GM21825 (cell line): ENCODE data around the gene PCGF2.
A peak's percentile ranks its signal among the peaks of the same experiment; 100 is the strongest.

Experiments
- ATAC-seq: cut with Tn5 transposase; IDR thresholded peaks from one replicate; pipeline ENCODE4 v1.9.1; 2021; ENCODE audit warnings: mild to moderate bottlenecking, moderate library complexity; ENCODE audit not compliant: unreplicated experiment

The PCGF2 gene

GRCh38 chr17:38704606-38705522, 43.3 kb downstream of the PCGF2 start, which contains the start of gene MLLT6:
Gene MLLT6, plus strand, starts transcription at chr17:38705273. Its CDS starts 360 bp downstream, at chr17:38705633.
- no peak for ATAC-seq

GRCh38 chr17:38703742-38704605, 44.2 kb downstream of the PCGF2 start:
- ATAC-seq, result no peak

DNA sequence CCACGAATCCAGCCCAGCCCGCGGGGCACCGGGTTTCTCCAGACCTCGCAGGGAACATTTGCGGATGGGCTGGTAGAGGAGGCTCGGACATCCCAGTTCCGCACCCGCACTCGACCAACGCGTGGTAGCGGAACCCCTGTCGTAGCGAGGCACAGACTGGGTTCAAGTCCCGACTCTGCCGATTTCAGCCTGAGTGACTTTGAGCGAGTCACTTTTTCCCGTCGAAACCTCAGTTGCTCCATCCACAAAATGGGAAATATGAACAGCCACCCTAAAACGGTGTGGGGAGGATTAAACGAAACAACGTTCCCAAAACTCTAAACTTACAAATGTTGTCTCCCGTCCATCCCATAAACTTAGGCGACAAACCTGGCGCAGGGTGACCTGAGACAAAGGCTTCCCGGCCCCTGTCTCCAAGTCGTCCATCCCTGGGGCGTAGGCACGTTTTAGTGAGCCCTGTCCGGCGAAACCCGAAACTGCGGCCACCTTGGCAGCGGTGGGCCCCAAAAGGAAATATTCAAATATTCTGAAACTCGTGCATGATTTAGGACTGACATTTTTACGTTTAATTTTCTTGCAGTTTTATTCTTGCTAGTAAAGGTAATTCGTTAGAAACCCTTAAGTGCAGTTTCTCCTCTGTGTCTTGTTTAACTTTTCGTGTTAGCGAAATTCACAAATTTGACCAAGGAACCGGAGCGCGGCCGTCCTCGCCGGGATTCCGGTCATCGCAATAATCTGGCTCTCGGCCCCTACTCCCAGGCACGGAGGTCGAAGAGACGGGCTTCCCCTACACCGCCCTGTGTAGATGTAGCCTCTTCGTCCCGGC, 45.0 kb downstream of the PCGF2 start:
- ATAC-seq, result no peak

GRCh38 chr17:38702166-38702915, 45.8 kb downstream of the PCGF2 start:
- ATAC-seq, result peak; percentile 27

- ATAC-seq, result peak; percentile 28
Measured at GRCh38 chr17:38701504-38702165, 46.5 kb downstream of the PCGF2 start.

DNA sequence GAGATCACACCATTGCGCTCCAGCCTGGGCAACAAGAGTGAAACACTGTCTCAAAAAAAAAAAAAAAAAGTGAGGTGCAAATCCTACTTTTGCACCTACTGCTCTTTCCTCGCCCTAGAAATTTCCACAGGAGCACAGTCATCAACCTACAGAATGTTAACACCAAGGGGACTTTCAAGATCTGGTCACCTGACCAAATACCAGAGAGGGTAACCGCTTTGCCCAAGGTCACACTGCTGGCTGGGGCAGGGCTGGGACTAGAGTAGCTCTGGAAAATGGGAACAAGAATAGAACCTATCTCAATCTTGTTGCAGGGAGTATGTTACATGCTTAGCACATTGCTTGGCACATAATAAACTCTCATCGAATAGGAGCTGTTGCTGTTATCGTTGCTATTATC, 49.4 kb downstream of the PCGF2 start:
- ATAC-seq, result no peak

GRCh38 chr17:38697061-38697820, 50.9 kb downstream of the PCGF2 start:
- ATAC-seq, result no peak

DNA sequence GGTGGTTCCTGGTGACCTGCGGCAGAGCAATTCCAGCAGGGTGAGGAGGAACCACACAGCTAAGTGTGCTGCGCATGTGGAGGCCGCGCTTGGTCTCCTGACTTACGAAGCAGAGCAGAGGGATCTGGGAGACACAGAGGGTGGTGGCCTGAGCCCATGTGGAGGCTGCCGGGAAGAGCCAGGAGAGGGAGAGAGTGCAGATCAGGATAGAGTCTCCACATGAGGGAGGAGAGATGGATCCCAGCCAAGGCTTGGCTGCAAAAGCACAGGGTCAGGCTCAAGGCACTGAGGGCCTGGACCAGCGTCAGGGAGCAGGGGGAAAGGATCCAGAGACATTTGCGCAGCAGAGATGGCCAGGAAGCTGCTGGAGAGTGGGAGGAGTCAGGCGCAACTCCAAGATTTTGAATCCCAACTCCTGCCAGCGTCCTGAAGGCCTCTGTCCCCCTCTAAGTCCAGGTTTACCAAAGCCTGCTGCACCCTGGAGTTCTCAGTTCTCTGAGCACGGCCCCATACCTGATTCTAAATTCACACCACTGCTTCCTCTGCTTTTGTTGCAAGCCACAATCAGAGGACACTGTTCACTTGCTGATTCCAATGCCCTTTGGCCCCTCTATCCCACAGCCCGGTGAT, 54.3 kb downstream of the PCGF2 start:
- no peak for ATAC-seq

GRCh38 chr17:38691154-38691553, 57.0 kb downstream of the PCGF2 start:
- ATAC-seq, result no peak

DNA sequence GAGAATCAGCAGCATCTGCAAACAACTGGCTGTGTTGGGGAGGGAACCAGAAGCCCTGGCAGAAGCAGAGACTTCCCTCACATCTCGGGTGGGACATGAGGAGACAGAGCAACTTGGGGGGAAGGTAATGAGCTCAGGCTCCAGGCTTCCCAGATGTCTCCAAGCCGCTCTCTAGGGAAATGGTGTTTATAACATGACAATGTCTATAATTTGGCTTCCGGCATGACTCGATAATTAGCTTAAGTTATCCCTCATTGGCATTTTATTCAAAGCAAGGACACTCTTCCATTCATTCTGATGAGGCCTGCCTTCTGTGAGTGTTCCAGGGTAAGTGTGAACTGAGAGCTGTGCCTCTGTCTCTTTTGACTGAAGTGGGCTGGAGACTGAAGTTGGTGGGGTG, 57.8 kb downstream of the PCGF2 start:
- ATAC-seq, result no peak

DNA sequence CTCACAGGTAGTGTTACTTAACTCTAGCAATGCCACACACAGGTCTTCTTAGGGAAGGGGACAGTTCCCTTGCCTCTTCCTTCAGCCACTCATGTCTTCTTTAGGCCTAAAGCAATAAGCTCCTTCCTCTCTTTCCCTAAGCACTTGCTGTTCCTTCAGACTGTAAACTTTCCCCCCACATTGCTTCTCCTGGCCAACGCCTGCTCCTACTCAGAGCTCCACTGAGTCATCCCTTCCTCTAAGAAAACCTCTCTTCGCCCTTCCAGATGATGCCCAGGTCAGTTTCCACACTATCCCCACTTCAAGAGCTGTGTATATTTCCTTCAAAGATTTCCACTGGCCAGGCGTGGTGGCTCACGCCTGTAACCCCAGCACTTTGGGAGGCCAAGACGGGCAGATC, 60.9 kb downstream of the PCGF2 start:
- ATAC-seq, result no peak

DNA sequence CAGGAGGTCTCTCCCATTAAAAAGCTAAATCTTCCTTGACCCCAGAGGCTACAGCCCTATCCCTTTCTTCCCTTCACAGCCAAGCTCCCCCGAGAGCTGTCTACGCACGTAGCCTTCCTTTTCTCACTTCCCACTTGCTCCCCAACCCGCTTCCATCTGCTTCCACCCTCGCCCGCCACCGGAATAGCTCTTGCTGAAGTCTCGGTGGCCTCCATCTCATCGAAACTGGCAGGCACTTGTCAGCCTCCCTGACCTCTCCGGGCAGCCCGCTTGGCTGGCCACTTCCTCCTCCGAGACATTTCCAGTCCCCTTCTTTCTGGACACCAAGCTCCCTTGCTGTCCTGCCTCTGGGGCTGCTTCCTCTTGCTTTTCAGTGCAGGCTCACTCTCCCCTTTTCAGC, 62.6 kb downstream of the PCGF2 start:
- ATAC-seq, result no peak
